Panc1 (cell line): ENCODE results near the gene TAB3.

Source experiments
- POLR2AphosphoS5 ChIP-seq: IDR thresholded peaks from 2 replicates; pipeline ENCODE4 v1.6.1; 2012; ENCODE audit warnings: mild to moderate bottlenecking, low read depth, low read length, moderate library complexity
- SIN3A ChIP-seq: IDR thresholded peaks from 2 replicates; pipeline ENCODE4 v1.6.1; 2012; ENCODE audit warnings: low read depth, mild to moderate bottlenecking, low read length, moderate library complexity, borderline replicate concordance; ENCODE audit not compliant: insufficient read depth
- TF ChIP-seq, protein P1 (sequence below): fragments of 450-650 bp; IDR thresholded peaks from 2 replicates; pipeline ENCODE4 v1.5.1; 2017; ENCODE audit warnings: mild to moderate bottlenecking

DNA sequence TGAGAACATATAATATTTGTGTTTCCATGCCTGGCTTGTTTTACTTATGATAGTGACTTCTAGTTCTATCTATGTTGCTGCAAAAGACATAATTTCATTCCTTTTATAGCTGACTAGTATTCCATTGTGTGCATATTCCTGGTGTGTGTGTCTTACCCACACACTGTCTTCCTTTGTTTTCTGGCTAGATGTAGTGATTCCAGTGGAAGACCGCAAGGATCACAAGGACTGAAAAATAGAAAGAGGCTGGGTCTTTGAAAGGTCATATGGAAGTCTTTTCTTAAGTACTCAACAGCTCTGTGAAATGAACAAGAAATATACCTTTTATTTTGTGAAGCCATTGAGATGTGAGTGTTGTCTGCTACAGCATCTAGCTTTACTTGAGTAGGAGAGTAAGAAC is 29.4 kb upstream of the TAB3 start:
- TF ChIP-seq, protein P1, sequence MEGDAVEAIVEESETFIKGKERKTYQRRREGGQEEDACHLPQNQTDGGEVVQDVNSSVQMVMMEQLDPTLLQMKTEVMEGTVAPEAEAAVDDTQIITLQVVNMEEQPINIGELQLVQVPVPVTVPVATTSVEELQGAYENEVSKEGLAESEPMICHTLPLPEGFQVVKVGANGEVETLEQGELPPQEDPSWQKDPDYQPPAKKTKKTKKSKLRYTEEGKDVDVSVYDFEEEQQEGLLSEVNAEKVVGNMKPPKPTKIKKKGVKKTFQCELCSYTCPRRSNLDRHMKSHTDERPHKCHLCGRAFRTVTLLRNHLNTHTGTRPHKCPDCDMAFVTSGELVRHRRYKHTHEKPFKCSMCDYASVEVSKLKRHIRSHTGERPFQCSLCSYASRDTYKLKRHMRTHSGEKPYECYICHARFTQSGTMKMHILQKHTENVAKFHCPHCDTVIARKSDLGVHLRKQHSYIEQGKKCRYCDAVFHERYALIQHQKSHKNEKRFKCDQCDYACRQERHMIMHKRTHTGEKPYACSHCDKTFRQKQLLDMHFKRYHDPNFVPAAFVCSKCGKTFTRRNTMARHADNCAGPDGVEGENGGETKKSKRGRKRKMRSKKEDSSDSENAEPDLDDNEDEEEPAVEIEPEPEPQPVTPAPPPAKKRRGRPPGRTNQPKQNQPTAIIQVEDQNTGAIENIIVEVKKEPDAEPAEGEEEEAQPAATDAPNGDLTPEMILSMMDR = no peak
- TF ChIP-seq POLR2AphosphoS5 (no peak), SIN3A (no peak)
